MM.1S (cell line): Measurements from ENCODE around the gene DMPK.

ENCODE experiments used
- DNase-seq: peaks from one replicate; pipeline ENCODE4 v3.0.0-alpha.2; 2015
- H2AFZ ChIP-seq: fragments of 300-600 bp; sonication (generic); 2 replicates; pipeline ENCODE4 v1.6.0; 2016; ENCODE audit warnings: antibody characterized with exemption, low read length
- H3F3A ChIP-seq: fragments of 300-600 bp; sonication (generic); 2 replicates; pipeline ENCODE4 v1.6.1; 2016; ENCODE audit warnings: mild to moderate bottlenecking, antibody characterized with exemption, low read length, moderate library complexity, mixed read lengths; ENCODE audit not compliant: insufficient read depth
- H3K27ac ChIP-seq: fragments of 300-600 bp; sonication (generic); 2 replicates; pipeline ENCODE4 v1.5.1; 2016; ENCODE audit warnings: mild to moderate bottlenecking, low read length
- H3K27me3 ChIP-seq: fragments of 300-600 bp; sonication (generic); replicated peaks from 2 replicates; pipeline ENCODE4 v1.6.0; 2016; ENCODE audit warnings: low read length; ENCODE audit not compliant: insufficient read depth
- H3K36me3 ChIP-seq: fragments of 300-600 bp; sonication (generic); replicated peaks from 2 replicates; pipeline ENCODE4 v1.6.1; 2016; ENCODE audit warnings: mild to moderate bottlenecking, low read length, mixed read lengths; ENCODE audit not compliant: insufficient read depth
- H3K4me1 ChIP-seq: fragments of 300-600 bp; sonication (generic); 2 replicates; pipeline ENCODE4 v1.6.1; 2016; ENCODE audit warnings: low read length, mixed read lengths
- H3K4me2 ChIP-seq: fragments of 300-600 bp; sonication (generic); 2 replicates; pipeline ENCODE4 v1.6.0; 2016; ENCODE audit warnings: low read depth, low read length
- H3K4me3 ChIP-seq: fragments of 300-600 bp; sonication (generic); 2 replicates; pipeline ENCODE4 v1.5.1; 2016; ENCODE audit warnings: low read length, mixed read lengths
- H3K79me2 ChIP-seq: fragments of 300-600 bp; sonication (generic); 2 replicates; pipeline ENCODE4 v1.6.1; 2016; ENCODE audit warnings: mixed run types, low read length, mixed read lengths
- H3K9ac ChIP-seq: fragments of 300-600 bp; sonication (generic); 2 replicates; pipeline ENCODE4 v1.6.1; 2016; ENCODE audit warnings: low read length, mixed read lengths
- H3K9me2 ChIP-seq: fragments of 300-600 bp; sonication (generic); replicated peaks from 2 replicates; pipeline ENCODE4 v1.6.1; 2016; ENCODE audit warnings: mild to moderate bottlenecking, low read length, mixed read lengths; ENCODE audit not compliant: insufficient read depth
- H3K9me3 ChIP-seq: fragments of 300-600 bp; sonication (generic); replicated peaks from 2 replicates; pipeline ENCODE4 v1.6.1; 2016; ENCODE audit warnings: mild to moderate bottlenecking, low read length, mixed read lengths; ENCODE audit not compliant: insufficient read depth
- H4K20me1 ChIP-seq: fragments of 300-600 bp; sonication (generic); 2 replicates; pipeline ENCODE4 v1.6.1; 2016; ENCODE audit warnings: mild to moderate bottlenecking, low read length, moderate library complexity, mixed read lengths; ENCODE audit not compliant: insufficient read depth
- CTCF ChIP-seq: fragments of 300-600 bp; sonication (generic); IDR thresholded peaks from 2 replicates; pipeline ENCODE4 v1.5.1; 2016; ENCODE audit warnings: antibody characterized with exemption, low read length, mixed read lengths
- EZH2 ChIP-seq: fragments of 300-600 bp; sonication (generic); optimal IDR thresholded peaks from 2 replicates; pipeline ENCODE3; 2017; ENCODE audit warnings: low read depth, mild to moderate bottlenecking, antibody characterized with exemption, low read length, mixed read lengths
- EZH2phosphoT487 ChIP-seq: fragments of 300-600 bp; sonication (generic); IDR thresholded peaks from 2 replicates; pipeline ENCODE4 v1.6.1; 2018; ENCODE audit warnings: antibody characterized with exemption, low read length

The DMPK gene

GRCh38 chr19:45765702-45766295 is 16.5 kb downstream of the DMPK start:
- no peaks in the 10 kb centered on the region for H3K79me2 ChIP-seq
- no peak overlapping the region for H3K27ac ChIP-seq
- H3F3A ChIP-seq, result peaks cover 10% of the 10 kb centered on the region
- no peak overlapping the region for H2AFZ ChIP-seq
- no peak overlapping the region for H3K4me2 ChIP-seq
- peaks cover under 1% of the 10 kb centered on the region; the same call in 1 of the 2 replicates for H3K4me1 ChIP-seq
- DNase-seq, result no peak
- H3K27me3 ChIP-seq, result peaks cover 38% of the 10 kb centered on the region; the same call in 1 of the 2 replicates
- no peak overlapping the region for H3K9ac ChIP-seq
- H3K4me3 ChIP-seq, result no peak overlapping the region
- H4K20me1 ChIP-seq, result no peaks in the 10 kb centered on the region
- H3K9me2 ChIP-seq, result no peaks in the 10 kb centered on the region
- H3K9me3 ChIP-seq, result no peaks in the 10 kb centered on the region
- H3K36me3 ChIP-seq, result no peaks in the 10 kb centered on the region
- no peak for TF ChIP-seq EZH2phosphoT487
- no peak for TF ChIP-seq EZH2
- no peak for TF ChIP-seq CTCF

- H3K4me2 ChIP-seq, result no peak overlapping the region
Measured at GRCh38 chr19:45764945-45765701, 17.2 kb downstream of the DMPK start.

GRCh38 chr19:45764475-45764874 is 17.8 kb downstream of the DMPK start:
- H3K27me3 ChIP-seq, result peaks cover 38% of the 10 kb centered on the region; the same call in 1 of the 2 replicates
- H3K79me2 ChIP-seq, result no peaks in the 10 kb centered on the region
- TF ChIP-seq EZH2phosphoT487 (no peak), CTCF (no peak), EZH2 (no peak)
- no peaks in the 10 kb centered on the region for H3K9me3 ChIP-seq
- no peak overlapping the region for H2AFZ ChIP-seq
- H3K36me3 ChIP-seq, result no peaks in the 10 kb centered on the region
- H3K9me2 ChIP-seq, result no peaks in the 10 kb centered on the region
- peaks cover under 1% of the 10 kb centered on the region; the same call in 1 of the 2 replicates for H3F3A ChIP-seq
- H3K4me1 ChIP-seq, result no peaks in the 10 kb centered on the region
- no peak for DNase-seq
- no peak overlapping the region for H3K4me2 ChIP-seq
- H3K9ac ChIP-seq, result no peak overlapping the region
- no peaks in the 10 kb centered on the region for H4K20me1 ChIP-seq
- no peak overlapping the region for H3K4me3 ChIP-seq
- H3K27ac ChIP-seq, result no peak overlapping the region

More at GRCh38 chr19:45764945-45765701, 17.2 kb downstream of the DMPK start:
- no peak for TF ChIP-seq CTCF
- TF ChIP-seq EZH2phosphoT487, result no peak
- Histone ChIP-seq H3K27ac (no peak overlapping the region), H3K36me3 (no peaks in the 10 kb centered on the region), H2AFZ (no peak overlapping the region), H3K9me2 (no peaks in the 10 kb centered on the region), H3K9me3 (no peaks in the 10 kb centered on the region), H3K27me3 (peaks cover 38% of the 10 kb centered on the region; the same call in 1 of the 2 replicates), H3K9ac (no peak overlapping the region), H3K4me3 (no peak overlapping the region), H4K20me1 (no peaks in the 10 kb centered on the region), H3F3A (peaks cover 7% of the 10 kb centered on the region), H3K79me2 (no peaks in the 10 kb centered on the region), H3K4me1 (no peaks in the 10 kb centered on the region)
- DNase-seq, result no peak
